ENCODE measurements around the gene SEMA6B.

Gene SEMA6B

DNA sequence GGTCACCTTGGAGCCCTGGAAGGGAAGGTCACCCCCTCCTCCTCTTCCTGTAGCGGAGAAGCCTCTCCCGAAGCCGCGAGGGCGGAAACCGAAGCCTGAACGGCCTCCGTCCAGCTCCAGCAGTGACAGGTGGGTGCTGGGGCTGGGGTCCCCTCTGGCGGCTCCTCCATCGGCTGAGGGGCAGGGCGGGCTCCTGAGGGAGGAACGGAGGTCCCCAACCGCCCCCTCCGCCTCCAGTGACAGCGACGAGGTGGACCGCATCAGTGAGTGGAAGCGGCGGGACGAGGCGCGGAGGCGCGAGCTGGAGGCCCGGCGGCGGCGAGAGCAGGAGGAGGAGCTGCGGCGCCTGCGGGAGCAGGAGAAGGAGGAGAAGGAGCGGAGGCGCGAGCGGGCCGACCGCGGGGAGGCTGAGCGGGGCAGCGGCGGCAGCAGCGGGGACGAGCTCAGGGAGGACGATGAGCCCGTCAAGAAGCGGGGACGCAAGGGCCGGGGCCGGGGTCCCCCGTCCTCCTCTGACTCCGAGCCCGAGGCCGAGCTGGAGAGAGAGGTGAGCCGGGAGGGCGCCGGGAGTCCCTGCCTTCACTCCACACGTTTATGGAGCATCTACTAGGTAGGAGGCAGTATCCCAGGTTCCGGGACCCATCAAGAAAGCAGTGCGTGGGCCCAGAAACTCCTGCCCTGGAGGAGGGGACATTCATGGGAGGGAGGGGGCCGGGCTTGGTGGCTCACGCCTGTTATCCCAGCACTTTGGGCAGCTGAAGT is 65.4 kb downstream of the SEMA6B start:
- DNase-seq: no peak
- no peak for TF ChIP-seq GATA1 (IDR thresholded peaks at IDR 0.05; ENCODE audit: low read depth, low read length)
- no peak for TF ChIP-seq POLR2A (IDR thresholded peaks at IDR 0.05; ENCODE audit: low read length)

GRCh38 chr19:4493104-4493928 is 66.2 kb downstream of the SEMA6B start:
- TF ChIP-seq POLR2A (IDR thresholded peaks at IDR 0.05; ENCODE audit: low read length): no peak
- TF ChIP-seq GATA1 (IDR thresholded peaks at IDR 0.05; ENCODE audit: low read depth, low read length): no peak
- DNase-seq: peak in 1 of 2 experiments; percentile 45
